ENCODE measurements around the gene KCNH3.

DNA sequence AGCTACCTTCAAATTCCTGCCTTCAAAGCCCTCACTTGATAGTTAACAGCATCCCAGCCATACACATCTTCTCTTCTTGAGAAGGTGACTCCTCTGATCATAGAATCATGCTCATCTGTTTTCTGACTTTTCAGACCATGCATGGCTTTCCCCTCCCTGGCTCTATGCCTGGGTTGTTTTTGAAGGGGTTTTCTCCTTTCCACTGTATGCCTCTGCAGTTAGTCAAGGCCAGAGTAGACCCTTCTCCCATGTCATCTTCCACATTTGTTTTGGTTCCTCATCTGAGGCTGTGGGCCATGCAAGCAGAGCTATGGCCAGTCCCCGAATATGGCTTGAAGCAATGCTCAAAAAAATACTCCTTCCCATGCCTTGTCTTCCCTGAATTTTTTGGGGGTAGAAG is 43.4 kb downstream of the KCNH3 start:
- TF ChIP-seq, protein P1, sequence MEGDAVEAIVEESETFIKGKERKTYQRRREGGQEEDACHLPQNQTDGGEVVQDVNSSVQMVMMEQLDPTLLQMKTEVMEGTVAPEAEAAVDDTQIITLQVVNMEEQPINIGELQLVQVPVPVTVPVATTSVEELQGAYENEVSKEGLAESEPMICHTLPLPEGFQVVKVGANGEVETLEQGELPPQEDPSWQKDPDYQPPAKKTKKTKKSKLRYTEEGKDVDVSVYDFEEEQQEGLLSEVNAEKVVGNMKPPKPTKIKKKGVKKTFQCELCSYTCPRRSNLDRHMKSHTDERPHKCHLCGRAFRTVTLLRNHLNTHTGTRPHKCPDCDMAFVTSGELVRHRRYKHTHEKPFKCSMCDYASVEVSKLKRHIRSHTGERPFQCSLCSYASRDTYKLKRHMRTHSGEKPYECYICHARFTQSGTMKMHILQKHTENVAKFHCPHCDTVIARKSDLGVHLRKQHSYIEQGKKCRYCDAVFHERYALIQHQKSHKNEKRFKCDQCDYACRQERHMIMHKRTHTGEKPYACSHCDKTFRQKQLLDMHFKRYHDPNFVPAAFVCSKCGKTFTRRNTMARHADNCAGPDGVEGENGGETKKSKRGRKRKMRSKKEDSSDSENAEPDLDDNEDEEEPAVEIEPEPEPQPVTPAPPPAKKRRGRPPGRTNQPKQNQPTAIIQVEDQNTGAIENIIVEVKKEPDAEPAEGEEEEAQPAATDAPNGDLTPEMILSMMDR (conservative IDR thresholded peaks at IDR 0.05; ENCODE audit: low read length), result no peak
- TF ChIP-seq EZH2phosphoT487 (IDR thresholded peaks at IDR 0.05; ENCODE audit: borderline replicate concordance, low read depth, low read length), result no peak
